Measurements from ENCODE around the gene HPGD. TPM values are rescaled to one million over a fixed set of nuclear protein-coding genes. Genes with fewer than 3 reads are reported as not detected.

Gene HPGD
- polyA plus RNA-seq, 1 donor (not counting 4 experiments of a cell fraction or from before 2014, with no cell fraction given) = 0.75 TPM

DNA sequence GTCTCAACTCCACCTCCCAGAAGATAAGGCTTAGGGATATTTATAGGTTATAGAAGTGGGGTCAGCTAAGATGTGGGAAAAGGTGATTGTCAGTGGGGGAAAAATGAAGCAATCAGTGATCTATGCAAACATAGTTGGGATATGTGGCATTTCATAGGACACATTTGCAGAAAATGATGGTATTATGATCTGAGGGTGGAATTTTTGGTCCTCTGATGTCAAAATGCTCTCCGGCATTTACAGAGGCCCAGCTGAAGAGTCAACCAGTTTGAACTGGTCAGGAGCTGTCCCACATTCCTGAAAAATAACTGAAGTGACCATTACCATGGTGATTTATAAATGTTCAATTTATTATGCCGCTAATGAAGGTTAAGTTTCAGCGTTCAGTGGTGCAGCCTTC is 12.2 kb upstream of the HPGD start:
- Histone ChIP-seq H3K4me1 (ENCODE audit: control insufficient read depth, extremely low read depth, insufficient read depth, low read length) (peaks cover 20% of the 10 kb centered on the region), H3K4me2 (ENCODE audit: control insufficient read depth, extremely low read depth, insufficient read depth, low read depth, low read length) (no peak overlapping the region), H3K9me1 (ENCODE audit: control insufficient read depth, extremely low read depth, insufficient read depth, low read length) (no peaks in the 10 kb centered on the region), H3K27me3 (ENCODE audit: control insufficient read depth, extremely low read depth, insufficient read depth, low read length) (no peaks in the 10 kb centered on the region), H2AFZ (ENCODE audit: control insufficient read depth, low read length) (no peak overlapping the region), H3K27ac (ENCODE audit: control insufficient read depth, insufficient read depth, low read length) (no peak overlapping the region), H3K4me3 (ENCODE audit: control insufficient read depth in 2 of 3, extremely low read depth in 1 of 3, insufficient read depth in 2 of 3, low read depth in 1 of 3, low read length in 3 of 3) (no peak overlapping the region), H4K20me1 (ENCODE audit: control insufficient read depth, extremely low read depth, insufficient read depth, low read length) (no peaks in the 10 kb centered on the region), H3K79me2 (ENCODE audit: control insufficient read depth, insufficient read depth, low read length) (no peaks in the 10 kb centered on the region), H3K9me3 (ENCODE audit: control insufficient read depth, low read depth, low read length) (no peaks in the 10 kb centered on the region), H3K36me3 (ENCODE audit: control insufficient read depth in 2 of 2, extremely low read depth in 1 of 2, insufficient read depth in 2 of 2, low read length in 2 of 2) (no peaks in the 10 kb centered on the region), H3K9ac (ENCODE audit: control insufficient read depth, extremely low read depth, insufficient read depth, low read length) (no peak overlapping the region)
- no peak for DNase-seq (ENCODE audit: low read depth, low spot score)
- dilution Hi-C loops (cut with MboI; ENCODE audit: extremely low pct_ligation_motif_present, low sequenced_read_pairs) = no loop called here
- no peak for FAIRE-seq
- TF ChIP-seq, protein P1, sequence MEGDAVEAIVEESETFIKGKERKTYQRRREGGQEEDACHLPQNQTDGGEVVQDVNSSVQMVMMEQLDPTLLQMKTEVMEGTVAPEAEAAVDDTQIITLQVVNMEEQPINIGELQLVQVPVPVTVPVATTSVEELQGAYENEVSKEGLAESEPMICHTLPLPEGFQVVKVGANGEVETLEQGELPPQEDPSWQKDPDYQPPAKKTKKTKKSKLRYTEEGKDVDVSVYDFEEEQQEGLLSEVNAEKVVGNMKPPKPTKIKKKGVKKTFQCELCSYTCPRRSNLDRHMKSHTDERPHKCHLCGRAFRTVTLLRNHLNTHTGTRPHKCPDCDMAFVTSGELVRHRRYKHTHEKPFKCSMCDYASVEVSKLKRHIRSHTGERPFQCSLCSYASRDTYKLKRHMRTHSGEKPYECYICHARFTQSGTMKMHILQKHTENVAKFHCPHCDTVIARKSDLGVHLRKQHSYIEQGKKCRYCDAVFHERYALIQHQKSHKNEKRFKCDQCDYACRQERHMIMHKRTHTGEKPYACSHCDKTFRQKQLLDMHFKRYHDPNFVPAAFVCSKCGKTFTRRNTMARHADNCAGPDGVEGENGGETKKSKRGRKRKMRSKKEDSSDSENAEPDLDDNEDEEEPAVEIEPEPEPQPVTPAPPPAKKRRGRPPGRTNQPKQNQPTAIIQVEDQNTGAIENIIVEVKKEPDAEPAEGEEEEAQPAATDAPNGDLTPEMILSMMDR (optimal IDR thresholded peaks at IDR 0.05 in 1 of 3, IDR thresholded peaks at IDR 0.05 in 1 of 3, conservative IDR thresholded peaks at IDR 0.05 in 1 of 3; ENCODE audit: extremely low read depth in 1 of 3, insufficient read depth in 2 of 3, low read length in 3 of 3) = no peak
- no peak for TF ChIP-seq EZH2 (IDR thresholded peaks at IDR 0.05; ENCODE audit: low read length)

DNA sequence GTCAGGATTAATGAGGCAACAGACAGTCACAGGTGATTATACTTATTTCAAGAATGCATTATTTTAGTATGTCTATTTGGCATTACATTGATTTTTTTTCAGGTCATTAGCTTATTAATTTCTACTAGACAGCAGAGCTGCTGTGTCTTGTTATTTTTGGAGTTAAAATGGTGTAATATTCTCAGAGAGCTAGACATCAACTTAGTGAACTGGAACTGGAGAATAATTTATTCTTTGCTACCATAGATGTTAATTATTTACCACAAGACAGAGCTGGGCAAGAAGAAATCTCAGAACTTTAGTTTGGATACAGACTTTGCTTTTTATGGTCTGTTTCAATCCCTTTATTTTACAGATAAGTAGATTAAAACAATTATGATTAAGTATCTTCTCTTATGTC is 10.2 kb upstream of the HPGD start:
- no peak for FAIRE-seq
- Histone ChIP-seq H3K4me2 (ENCODE audit: control insufficient read depth, extremely low read depth, insufficient read depth, low read depth, low read length) (no peak overlapping the region), H4K20me1 (ENCODE audit: control insufficient read depth, extremely low read depth, insufficient read depth, low read length) (no peaks in the 10 kb centered on the region), H3K4me3 (ENCODE audit: control insufficient read depth in 2 of 3, extremely low read depth in 1 of 3, insufficient read depth in 2 of 3, low read depth in 1 of 3, low read length in 3 of 3) (no peak overlapping the region), H3K4me1 (ENCODE audit: control insufficient read depth, extremely low read depth, insufficient read depth, low read length) (no peaks in the 10 kb centered on the region), H3K27ac (ENCODE audit: control insufficient read depth, insufficient read depth, low read length) (no peak overlapping the region), H3K9ac (ENCODE audit: control insufficient read depth, extremely low read depth, insufficient read depth, low read length) (no peak overlapping the region), H3K79me2 (ENCODE audit: control insufficient read depth, insufficient read depth, low read length) (no peaks in the 10 kb centered on the region), H3K27me3 (ENCODE audit: control insufficient read depth, extremely low read depth, insufficient read depth, low read length) (no peaks in the 10 kb centered on the region), H3K9me1 (ENCODE audit: control insufficient read depth, extremely low read depth, insufficient read depth, low read length) (no peaks in the 10 kb centered on the region), H2AFZ (ENCODE audit: control insufficient read depth, low read length) (no peak overlapping the region), H3K36me3 (ENCODE audit: control insufficient read depth in 2 of 2, extremely low read depth in 1 of 2, insufficient read depth in 2 of 2, low read length in 2 of 2) (no peaks in the 10 kb centered on the region), H3K9me3 (ENCODE audit: control insufficient read depth, low read depth, low read length) (no peaks in the 10 kb centered on the region)
- no peak for DNase-seq (ENCODE audit: low read depth, low spot score)
- TF ChIP-seq EZH2 (IDR thresholded peaks at IDR 0.05; ENCODE audit: low read length) = no peak
- TF ChIP-seq, protein P1 (optimal IDR thresholded peaks at IDR 0.05 in 1 of 3, IDR thresholded peaks at IDR 0.05 in 1 of 3, conservative IDR thresholded peaks at IDR 0.05 in 1 of 3; ENCODE audit: extremely low read depth in 1 of 3, insufficient read depth in 2 of 3, low read length in 3 of 3) = no peak
- dilution Hi-C loops (cut with MboI; ENCODE audit: extremely low pct_ligation_motif_present, low sequenced_read_pairs) = no loop called here

Measured in keratinocyte (primary cell).